ENCODE results near the gene KCNMA1.

Gene KCNMA1

GRCh38 chr10:76982671-76983070, 654.9 kb downstream of the KCNMA1 start:
- H3K4me1 ChIP-seq (ENCODE audit: control insufficient read depth, insufficient read depth, low read length, poor library complexity, severe bottlenecking), result no peaks in the 10 kb centered on the region
- no peaks in the 10 kb centered on the region for H3K36me3 ChIP-seq (ENCODE audit: control insufficient read depth, insufficient read depth, low read length)
- no peaks in the 10 kb centered on the region for H3K9me3 ChIP-seq (ENCODE audit: control insufficient read depth, low read length)
- H3K4me3 ChIP-seq (ENCODE audit: extremely low read depth, insufficient read depth, low read length, poor library complexity, severe bottlenecking), result no peak overlapping the region
- WGBS, 2 experiments (ENCODE audit: insufficient coverage in 2 of 2), result 100% methylated on average over 1 to 2 of the region's 2 CpGs
- no peak overlapping the region for H3K27ac ChIP-seq (ENCODE audit: low read depth, low read length, severe bottlenecking)

- Histone ChIP-seq H3K27ac (ENCODE audit: low read depth, low read length, severe bottlenecking) (no peak overlapping the region), H3K36me3 (ENCODE audit: control insufficient read depth, insufficient read depth, low read length) (no peaks in the 10 kb centered on the region), H3K9me3 (ENCODE audit: control insufficient read depth, low read length) (no peaks in the 10 kb centered on the region), H3K4me1 (ENCODE audit: control insufficient read depth, insufficient read depth, low read length, poor library complexity, severe bottlenecking) (no peaks in the 10 kb centered on the region), H3K4me3 (ENCODE audit: extremely low read depth, insufficient read depth, low read length, poor library complexity, severe bottlenecking) (no peak overlapping the region)
- 80 to 87% methylated on average over 5 of the region's 7 CpGs for WGBS, 2 experiments (ENCODE audit: insufficient coverage in 2 of 2)
Observed at GRCh38 chr10:76981251-76981650, 656.4 kb downstream of the KCNMA1 start.

GRCh38 chr10:76977901-76978300, 659.7 kb downstream of the KCNMA1 start:
- no peaks in the 10 kb centered on the region for H3K4me1 ChIP-seq (ENCODE audit: control insufficient read depth, insufficient read depth, low read length, poor library complexity, severe bottlenecking)
- no peaks in the 10 kb centered on the region for H3K9me3 ChIP-seq (ENCODE audit: control insufficient read depth, low read length)
- no peaks in the 10 kb centered on the region for H3K36me3 ChIP-seq (ENCODE audit: control insufficient read depth, insufficient read depth, low read length)
- WGBS, 2 experiments (ENCODE audit: insufficient coverage in 2 of 2), result 88% methylated on average over 4 of the region's 7 CpGs; no CpG with 5 or more reads in 1 of the 2 experiments
- no peak overlapping the region for H3K27ac ChIP-seq (ENCODE audit: low read depth, low read length, severe bottlenecking)
- no peak overlapping the region for H3K4me3 ChIP-seq (ENCODE audit: extremely low read depth, insufficient read depth, low read length, poor library complexity, severe bottlenecking)

- Histone ChIP-seq H3K9me3 (ENCODE audit: control insufficient read depth, low read length) (no peaks in the 10 kb centered on the region), H3K4me1 (ENCODE audit: control insufficient read depth, insufficient read depth, low read length, poor library complexity, severe bottlenecking) (no peaks in the 10 kb centered on the region), H3K36me3 (ENCODE audit: control insufficient read depth, insufficient read depth, low read length) (no peaks in the 10 kb centered on the region), H3K27ac (ENCODE audit: low read depth, low read length, severe bottlenecking) (no peak overlapping the region), H3K4me3 (ENCODE audit: extremely low read depth, insufficient read depth, low read length, poor library complexity, severe bottlenecking) (no peak overlapping the region)
- WGBS, 2 experiments (ENCODE audit: insufficient coverage in 2 of 2), result 100% methylated on average over 2 of the region's 3 CpGs; no CpG with 5 or more reads in 1 of the 2 experiments
Observed at GRCh38 chr10:76977046-76977445, 660.6 kb downstream of the KCNMA1 start.

DNA sequence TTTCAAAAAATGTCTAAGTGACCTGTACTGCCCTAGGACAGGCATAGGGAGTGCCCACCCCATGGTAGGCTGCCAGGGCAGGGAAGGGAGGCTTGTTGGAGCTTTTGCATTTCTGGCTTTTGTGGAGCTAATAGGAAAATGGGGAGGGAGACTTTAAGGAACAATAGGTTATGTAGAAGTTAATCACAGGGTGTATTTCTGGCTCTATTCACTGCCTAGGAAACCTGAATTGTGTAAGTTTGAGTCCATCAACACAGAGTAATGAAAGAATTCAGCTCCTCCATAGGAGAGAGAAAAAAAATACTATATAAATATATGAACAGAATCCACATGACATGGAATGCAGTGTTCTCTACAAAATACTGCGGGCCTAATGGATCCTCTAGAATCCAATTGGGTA, 661.5 kb downstream of the KCNMA1 start:
- H3K4me1 ChIP-seq (ENCODE audit: control insufficient read depth, insufficient read depth, low read length, poor library complexity, severe bottlenecking), result no peaks in the 10 kb centered on the region
- H3K9me3 ChIP-seq (ENCODE audit: control insufficient read depth, low read length), result no peaks in the 10 kb centered on the region
- no peak overlapping the region for H3K27ac ChIP-seq (ENCODE audit: low read depth, low read length, severe bottlenecking)
- H3K36me3 ChIP-seq (ENCODE audit: control insufficient read depth, insufficient read depth, low read length), result no peaks in the 10 kb centered on the region
- no peak overlapping the region for H3K4me3 ChIP-seq (ENCODE audit: extremely low read depth, insufficient read depth, low read length, poor library complexity, severe bottlenecking)
- 71 to 100% methylated on average over 1 of the region's 1 CpG for WGBS, 2 experiments (ENCODE audit: insufficient coverage in 2 of 2)

DNA sequence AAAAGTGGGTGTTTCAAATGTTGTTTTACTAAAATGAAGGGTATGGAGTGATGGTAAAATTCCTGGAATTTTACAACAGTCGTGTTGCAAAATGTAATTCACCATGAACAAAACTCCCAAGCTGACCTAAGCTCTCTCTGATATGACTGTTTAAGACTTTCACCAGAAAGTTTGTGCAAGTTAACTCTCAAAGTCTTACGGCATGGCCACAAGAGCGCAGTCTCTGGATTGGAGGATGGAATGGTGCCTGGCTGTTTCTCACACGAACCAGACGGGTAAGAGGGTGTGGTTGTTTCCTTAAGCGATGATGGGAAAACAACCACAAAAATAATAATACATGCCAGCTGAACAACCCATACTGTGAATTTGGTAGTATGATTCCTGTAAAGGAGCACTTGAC, 662.5 kb downstream of the KCNMA1 start:
- Histone ChIP-seq H3K36me3 (ENCODE audit: control insufficient read depth, insufficient read depth, low read length) (no peaks in the 10 kb centered on the region), H3K9me3 (ENCODE audit: control insufficient read depth, low read length) (no peaks in the 10 kb centered on the region), H3K4me1 (ENCODE audit: control insufficient read depth, insufficient read depth, low read length, poor library complexity, severe bottlenecking) (no peaks in the 10 kb centered on the region), H3K4me3 (ENCODE audit: extremely low read depth, insufficient read depth, low read length, poor library complexity, severe bottlenecking) (no peak overlapping the region), H3K27ac (ENCODE audit: low read depth, low read length, severe bottlenecking) (no peak overlapping the region)
- 100% methylated on average over 2 of the region's 6 CpGs; no CpG with 5 or more reads in 1 of the 2 experiments for WGBS, 2 experiments (ENCODE audit: insufficient coverage in 2 of 2)

DNA sequence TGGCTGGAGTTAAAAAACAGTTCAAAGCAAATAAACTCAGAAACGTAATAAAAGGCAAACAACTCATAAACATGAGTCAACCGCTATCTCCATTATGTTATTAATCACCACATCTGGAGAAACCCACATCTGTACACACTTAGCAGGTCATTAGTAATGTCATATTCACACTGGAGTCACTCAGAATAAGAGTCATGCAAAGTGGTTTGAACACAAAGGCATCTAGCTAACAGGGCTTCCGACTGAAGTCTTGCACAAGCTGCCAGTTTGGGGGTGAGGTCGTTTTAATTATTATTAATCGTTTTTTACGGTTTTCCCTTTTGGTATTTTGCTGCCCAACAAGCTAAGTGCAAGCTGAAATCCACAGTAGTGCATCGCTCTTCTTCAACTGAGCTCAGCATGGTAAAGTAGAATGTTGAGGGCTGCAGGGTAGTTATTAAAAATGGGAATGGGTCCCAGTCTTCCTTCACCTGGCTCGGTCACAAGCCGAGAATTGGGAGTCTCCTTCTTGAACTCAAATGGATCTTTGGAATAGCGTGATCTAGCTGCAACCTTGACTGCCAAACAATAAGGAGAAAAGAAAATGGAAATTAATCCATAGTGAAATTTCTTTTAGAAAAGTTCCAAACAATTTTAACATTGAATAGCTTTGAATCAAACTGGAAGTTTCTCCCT, 663.5 kb downstream of the KCNMA1 start:
- WGBS, 2 experiments (ENCODE audit: insufficient coverage in 2 of 2), result 90 to 94% methylated on average over 5 to 8 of the region's 10 CpGs
- no peaks in the 10 kb centered on the region for H3K9me3 ChIP-seq (ENCODE audit: control insufficient read depth, low read length)
- H3K27ac ChIP-seq (ENCODE audit: low read depth, low read length, severe bottlenecking), result no peak overlapping the region
- H3K36me3 ChIP-seq (ENCODE audit: control insufficient read depth, insufficient read depth, low read length), result no peaks in the 10 kb centered on the region
- H3K4me1 ChIP-seq (ENCODE audit: control insufficient read depth, insufficient read depth, low read length, poor library complexity, severe bottlenecking), result peaks cover 3% of the 10 kb centered on the region
- no peak overlapping the region for H3K4me3 ChIP-seq (ENCODE audit: extremely low read depth, insufficient read depth, low read length, poor library complexity, severe bottlenecking)

DNA sequence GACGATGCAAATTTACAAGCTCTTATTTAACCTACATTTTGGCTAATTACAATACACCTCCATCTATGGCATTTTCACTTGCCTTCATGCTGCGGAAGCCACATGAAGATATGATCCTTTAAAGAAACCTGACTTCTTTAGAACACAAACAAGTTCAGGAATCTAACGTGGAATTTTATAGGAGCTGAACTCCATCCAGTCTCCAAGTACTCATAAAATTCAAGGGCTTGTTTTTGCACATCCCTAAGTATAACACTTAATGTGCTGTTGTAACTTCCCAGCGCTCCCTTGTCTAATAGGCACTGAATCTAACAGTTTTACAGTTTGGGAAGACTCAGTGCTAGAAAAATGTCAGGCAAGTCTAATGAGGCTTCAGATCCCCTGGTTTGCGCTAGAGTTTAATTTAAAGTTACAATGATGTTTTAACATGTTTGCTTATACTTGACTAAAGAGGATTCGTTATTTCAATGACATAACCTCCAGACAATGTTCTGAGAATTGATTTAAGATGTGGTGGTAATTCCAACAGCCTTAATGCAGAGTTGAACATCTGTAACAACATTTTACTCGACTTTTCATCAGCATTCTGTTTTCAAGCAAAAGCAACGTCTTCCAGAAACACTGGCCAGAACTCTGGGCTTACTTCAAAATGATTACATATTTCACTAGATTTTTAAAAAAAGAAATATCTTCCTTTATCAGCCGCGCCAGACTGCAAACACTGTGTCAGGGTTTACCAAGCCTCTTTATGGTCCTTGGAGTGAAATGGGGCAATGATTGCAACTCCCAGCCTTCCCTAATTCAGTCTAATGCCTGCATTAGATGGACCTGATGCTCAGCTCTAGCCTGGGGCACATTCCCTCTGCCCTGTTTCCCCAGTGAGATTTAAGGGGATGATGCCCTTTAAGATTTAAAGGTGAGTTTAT, 664.3 kb downstream of the KCNMA1 start:
- H3K27ac ChIP-seq (ENCODE audit: low read depth, low read length, severe bottlenecking), result no peak overlapping the region
- no peaks in the 10 kb centered on the region for H3K36me3 ChIP-seq (ENCODE audit: control insufficient read depth, insufficient read depth, low read length)
- peaks cover 3% of the 10 kb centered on the region for H3K4me1 ChIP-seq (ENCODE audit: control insufficient read depth, insufficient read depth, low read length, poor library complexity, severe bottlenecking)
- 84 to 90% methylated on average over 6 to 7 of the region's 10 CpGs for WGBS, 2 experiments (ENCODE audit: insufficient coverage in 2 of 2)
- no peak overlapping the region for H3K4me3 ChIP-seq (ENCODE audit: extremely low read depth, insufficient read depth, low read length, poor library complexity, severe bottlenecking)
- no peaks in the 10 kb centered on the region for H3K9me3 ChIP-seq (ENCODE audit: control insufficient read depth, low read length)

GRCh38 chr10:76972541-76972940, 665.1 kb downstream of the KCNMA1 start:
- 80% methylated on average over 1 of the region's 2 CpGs; no CpG with 5 or more reads in 1 of the 2 experiments for WGBS, 2 experiments (ENCODE audit: insufficient coverage in 2 of 2)
- no peaks in the 10 kb centered on the region for H3K36me3 ChIP-seq (ENCODE audit: control insufficient read depth, insufficient read depth, low read length)
- no peaks in the 10 kb centered on the region for H3K9me3 ChIP-seq (ENCODE audit: control insufficient read depth, low read length)
- peaks cover 3% of the 10 kb centered on the region for H3K4me1 ChIP-seq (ENCODE audit: control insufficient read depth, insufficient read depth, low read length, poor library complexity, severe bottlenecking)
- H3K27ac ChIP-seq (ENCODE audit: low read depth, low read length, severe bottlenecking), result no peak overlapping the region
- H3K4me3 ChIP-seq (ENCODE audit: extremely low read depth, insufficient read depth, low read length, poor library complexity, severe bottlenecking), result no peak overlapping the region

GRCh38 chr10:76971547-76972170, 665.9 kb downstream of the KCNMA1 start:
- 91 to 94% methylated on average over 5 to 6 of the region's 8 CpGs for WGBS, 2 experiments (ENCODE audit: insufficient coverage in 2 of 2)
- no peak overlapping the region for H3K27ac ChIP-seq (ENCODE audit: low read depth, low read length, severe bottlenecking)
- no peak overlapping the region for H3K4me3 ChIP-seq (ENCODE audit: extremely low read depth, insufficient read depth, low read length, poor library complexity, severe bottlenecking)

More at GRCh38 chr10:76971547-76972170, 665.9 kb downstream of the KCNMA1 start:
- H3K36me3 ChIP-seq (ENCODE audit: control insufficient read depth, insufficient read depth, low read length), result no peaks in the 10 kb centered on the region
- peaks cover 3% of the 10 kb centered on the region for H3K4me1 ChIP-seq (ENCODE audit: control insufficient read depth, insufficient read depth, low read length, poor library complexity, severe bottlenecking)
- no peaks in the 10 kb centered on the region for H3K9me3 ChIP-seq (ENCODE audit: control insufficient read depth, low read length)

All from mesodermal cell (in vitro differentiated cells).